ENCODE measurements around the gene GPC5. TPM values are rescaled to one million over a fixed set of nuclear protein-coding genes. Genes with fewer than 3 reads are reported as not detected.
"Not testable (repeated sequence)": the region's sequence is repeated elsewhere in the genome, so short reads cannot be mapped to it uniquely, and the experiment has no call there.

GPC5 gene
- total RNA-seq, 2 experiments from 2014 or later: not detected

DNA sequence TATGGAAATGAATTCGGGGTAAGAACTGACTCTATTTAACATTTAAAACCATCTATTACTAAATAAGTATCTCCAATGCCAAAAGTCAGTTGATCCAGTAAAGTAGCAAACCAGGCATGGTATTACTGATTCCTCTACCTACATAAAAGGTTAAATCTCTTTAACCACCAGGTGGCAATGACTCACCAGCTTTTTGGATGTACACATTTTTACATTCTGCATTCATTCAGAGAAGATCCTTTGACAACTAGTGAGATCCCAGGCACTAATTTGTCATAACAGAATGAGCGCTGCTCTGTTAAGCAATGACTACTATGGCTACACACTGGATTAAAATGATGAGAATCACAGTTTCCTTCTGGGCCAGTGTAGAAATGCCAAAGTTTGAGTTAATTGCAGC lies 1498.4 kb downstream of the GPC5 start:
- H3K4me1 Mint-ChIP-seq: no peaks in the 10 kb centered on the region
- H3K27ac Mint-ChIP-seq: no peak overlapping the region
- H3K27me3 Mint-ChIP-seq: no peaks in the 10 kb centered on the region

GRCh38 chr13:92898946-92899345 lies 1500.5 kb downstream of the GPC5 start:
- H3K36me3 Mint-ChIP-seq; H3K27me3 Mint-ChIP-seq; ATAC-seq; H3K27ac Mint-ChIP-seq; DNase-seq; CTCF ChIA-PET; H3K4me3 Mint-ChIP-seq; H3K9me3 Mint-ChIP-seq (ENCODE audit: low read depth); H3K4me1 Mint-ChIP-seq: not testable (repeated sequence)

More for the DNA sequence above, 1498.4 kb downstream of the GPC5 start:
- CTCF ChIA-PET: no interaction called here
- H3K9me3 Mint-ChIP-seq (ENCODE audit: low read depth): peaks cover 2% of the 10 kb centered on the region
- H3K4me3 Mint-ChIP-seq: no peak overlapping the region
- no peaks in the 10 kb centered on the region for H3K36me3 Mint-ChIP-seq
- ATAC-seq (no peak), DNase-seq (no peak)

DNA sequence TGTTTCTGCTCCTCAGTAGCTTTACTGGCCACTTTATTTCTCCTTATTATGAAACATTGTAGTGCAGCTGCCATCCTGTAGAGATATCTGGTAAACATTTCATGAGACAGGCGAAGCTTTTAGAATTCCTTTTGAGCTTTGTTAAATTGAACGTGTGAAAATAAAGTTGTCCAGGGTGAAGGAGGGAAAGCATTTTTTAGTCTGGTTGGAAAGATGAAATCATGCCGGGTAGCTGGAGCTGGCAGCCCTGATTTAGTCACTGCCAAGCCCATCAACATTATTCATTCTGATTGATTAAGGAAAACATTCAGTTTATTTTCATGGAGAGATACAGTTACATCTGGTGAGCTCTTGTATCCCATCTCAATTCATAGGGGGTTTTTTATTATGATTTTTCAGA lies 1502.0 kb downstream of the GPC5 start:
- H3K4me3 Mint-ChIP-seq: no peak overlapping the region

GRCh38 chr13:92901739-92902138 lies 1503.3 kb downstream of the GPC5 start:
- Mint-ChIP-seq H3K4me3 (no peak overlapping the region), H3K4me1 (no peaks in the 10 kb centered on the region), H3K27me3 (no peaks in the 10 kb centered on the region), H3K36me3 (no peaks in the 10 kb centered on the region), H3K9me3 (ENCODE audit: low read depth) (peaks cover 2% of the 10 kb centered on the region), H3K27ac (no peak overlapping the region)
- CTCF ChIA-PET: no interaction called here
- DNase-seq (no peak), ATAC-seq (no peak)

More for the DNA sequence above, 1502.0 kb downstream of the GPC5 start:
- Mint-ChIP-seq H3K27me3 (no peaks in the 10 kb centered on the region), H3K36me3 (no peaks in the 10 kb centered on the region), H3K27ac (no peak overlapping the region), H3K4me1 (no peaks in the 10 kb centered on the region), H3K9me3 (ENCODE audit: low read depth) (peaks cover 2% of the 10 kb centered on the region)
- CTCF ChIA-PET: no interaction called here
- no peak for DNase-seq
- no peak for ATAC-seq

- no peak for ATAC-seq
- Mint-ChIP-seq H3K27ac (no peak overlapping the region), H3K4me1 (no peaks in the 10 kb centered on the region), H3K4me3 (no peak overlapping the region), H3K9me3 (ENCODE audit: low read depth) (peaks cover 3% of the 10 kb centered on the region), H3K36me3 (no peaks in the 10 kb centered on the region), H3K27me3 (no peaks in the 10 kb centered on the region)
- no peak for DNase-seq
- CTCF ChIA-PET: no interaction called here
Observed at GRCh38 chr13:92912629-92913028, 1514.2 kb downstream of the GPC5 start.

DNA sequence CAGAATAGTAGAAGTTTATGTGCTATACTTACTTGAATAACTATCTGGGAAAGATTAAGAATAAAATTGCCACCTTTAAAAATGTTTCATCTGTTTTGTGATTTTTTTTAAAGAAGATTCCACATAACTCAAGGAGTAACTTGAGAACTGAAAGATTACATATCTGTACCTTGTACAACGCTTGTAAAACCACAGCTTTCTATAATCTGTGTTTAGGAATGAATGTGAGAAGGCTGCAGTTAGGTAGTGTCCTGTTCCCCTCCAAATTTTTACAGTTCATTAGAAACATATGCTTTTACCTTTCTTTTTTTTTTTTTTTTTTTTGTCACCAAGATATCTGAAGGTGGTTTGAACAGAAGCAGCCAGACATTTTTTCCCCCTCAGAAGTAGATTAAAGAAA lies 1515.4 kb downstream of the GPC5 start:
- Mint-ChIP-seq H3K27ac (no peak overlapping the region), H3K36me3 (no peaks in the 10 kb centered on the region), H3K4me3 (no peak overlapping the region), H3K27me3 (no peaks in the 10 kb centered on the region), H3K4me1 (no peaks in the 10 kb centered on the region), H3K9me3 (ENCODE audit: low read depth) (peaks cover 3% of the 10 kb centered on the region)
- ATAC-seq: no peak
- no peak for DNase-seq
- CTCF ChIA-PET: no interaction called here

Small RNA genes within 50 kb of the gene (microRNA-seq; reads per million reads assigned to microRNA genes)
- gene MIR548AS: not detected

Other genes with a start within 250 kb of the GPC5 start
- 10 to 100 TPM in 1 of 2 experiments, 1 to 10 TPM in 1; 8.4 to 15.5 TPM for gene MIR17HG, start 50.9 kb upstream of the GPC5 start, total RNA-seq